ENCODE data around the gene ANKRD33. TPM values are rescaled to one million over a fixed set of nuclear protein-coding genes. Genes with fewer than 3 reads are reported as not detected.

The ANKRD33 gene
- total and polyA plus RNA-seq, 2 experiments from 2014 or later, result 0.27 to 1.7 TPM

GRCh38 chr12:51914034-51914923 is 26.4 kb downstream of the ANKRD33 start (continued):
- TF ChIP-seq, protein P1, sequence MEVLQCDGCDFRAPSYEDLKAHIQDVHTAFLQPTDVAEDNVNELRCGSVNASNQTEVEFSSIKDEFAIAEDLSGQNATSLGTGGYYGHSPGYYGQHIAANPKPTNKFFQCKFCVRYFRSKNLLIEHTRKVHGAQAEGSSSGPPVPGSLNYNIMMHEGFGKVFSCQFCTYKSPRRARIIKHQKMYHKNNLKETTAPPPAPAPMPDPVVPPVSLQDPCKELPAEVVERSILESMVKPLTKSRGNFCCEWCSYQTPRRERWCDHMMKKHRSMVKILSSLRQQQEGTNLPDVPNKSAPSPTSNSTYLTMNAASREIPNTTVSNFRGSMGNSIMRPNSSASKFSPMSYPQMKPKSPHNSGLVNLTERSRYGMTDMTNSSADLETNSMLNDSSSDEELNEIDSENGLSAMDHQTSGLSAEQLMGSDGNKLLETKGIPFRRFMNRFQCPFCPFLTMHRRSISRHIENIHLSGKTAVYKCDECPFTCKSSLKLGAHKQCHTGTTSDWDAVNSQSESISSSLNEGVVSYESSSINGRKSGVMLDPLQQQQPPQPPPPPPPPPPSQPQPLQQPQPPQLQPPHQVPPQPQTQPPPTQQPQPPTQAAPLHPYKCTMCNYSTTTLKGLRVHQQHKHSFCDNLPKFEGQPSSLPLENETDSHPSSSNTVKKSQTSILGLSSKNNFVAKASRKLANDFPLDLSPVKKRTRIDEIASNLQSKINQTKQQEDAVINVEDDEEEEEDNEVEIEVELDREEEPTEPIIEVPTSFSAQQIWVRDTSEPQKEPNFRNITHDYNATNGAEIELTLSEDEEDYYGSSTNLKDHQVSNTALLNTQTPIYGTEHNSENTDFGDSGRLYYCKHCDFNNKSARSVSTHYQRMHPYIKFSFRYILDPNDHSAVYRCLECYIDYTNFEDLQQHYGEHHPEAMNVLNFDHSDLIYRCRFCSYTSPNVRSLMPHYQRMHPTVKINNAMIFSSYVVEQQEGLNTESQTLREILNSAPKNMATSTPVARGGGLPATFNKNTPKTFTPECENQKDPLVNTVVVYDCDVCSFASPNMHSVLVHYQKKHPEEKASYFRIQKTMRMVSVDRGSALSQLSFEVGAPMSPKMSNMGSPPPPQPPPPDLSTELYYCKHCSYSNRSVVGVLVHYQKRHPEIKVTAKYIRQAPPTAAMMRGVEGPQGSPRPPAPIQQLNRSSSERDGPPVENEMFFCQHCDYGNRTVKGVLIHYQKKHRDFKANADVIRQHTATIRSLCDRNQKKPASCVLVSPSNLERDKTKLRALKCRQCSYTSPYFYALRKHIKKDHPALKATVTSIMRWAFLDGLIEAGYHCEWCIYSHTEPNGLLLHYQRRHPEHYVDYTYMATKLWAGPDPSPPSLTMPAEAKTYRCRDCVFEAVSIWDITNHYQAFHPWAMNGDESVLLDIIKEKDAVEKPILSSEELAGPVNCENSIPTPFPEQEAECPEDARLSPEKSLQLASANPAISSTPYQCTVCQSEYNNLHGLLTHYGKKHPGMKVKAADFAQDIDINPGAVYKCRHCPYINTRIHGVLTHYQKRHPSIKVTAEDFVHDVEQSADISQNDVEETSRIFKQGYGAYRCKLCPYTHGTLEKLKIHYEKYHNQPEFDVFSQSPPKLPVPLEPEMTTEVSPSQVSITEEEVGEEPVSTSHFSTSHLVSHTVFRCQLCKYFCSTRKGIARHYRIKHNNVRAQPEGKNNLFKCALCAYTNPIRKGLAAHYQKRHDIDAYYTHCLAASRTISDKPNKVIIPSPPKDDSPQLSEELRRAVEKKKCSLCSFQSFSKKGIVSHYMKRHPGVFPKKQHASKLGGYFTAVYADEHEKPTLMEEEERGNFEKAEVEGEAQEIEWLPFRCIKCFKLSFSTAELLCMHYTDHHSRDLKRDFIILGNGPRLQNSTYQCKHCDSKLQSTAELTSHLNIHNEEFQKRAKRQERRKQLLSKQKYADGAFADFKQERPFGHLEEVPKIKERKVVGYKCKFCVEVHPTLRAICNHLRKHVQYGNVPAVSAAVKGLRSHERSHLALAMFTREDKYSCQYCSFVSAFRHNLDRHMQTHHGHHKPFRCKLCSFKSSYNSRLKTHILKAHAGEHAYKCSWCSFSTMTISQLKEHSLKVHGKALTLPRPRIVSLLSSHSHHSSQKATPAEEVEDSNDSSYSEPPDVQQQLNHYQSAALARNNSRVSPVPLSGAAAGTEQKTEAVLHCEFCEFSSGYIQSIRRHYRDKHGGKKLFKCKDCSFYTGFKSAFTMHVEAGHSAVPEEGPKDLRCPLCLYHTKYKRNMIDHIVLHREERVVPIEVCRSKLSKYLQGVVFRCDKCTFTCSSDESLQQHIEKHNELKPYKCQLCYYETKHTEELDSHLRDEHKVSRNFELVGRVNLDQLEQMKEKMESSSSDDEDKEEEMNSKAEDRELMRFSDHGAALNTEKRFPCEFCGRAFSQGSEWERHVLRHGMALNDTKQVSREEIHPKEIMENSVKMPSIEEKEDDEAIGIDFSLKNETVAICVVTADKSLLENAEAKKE (CRISPR knock-in tag; IDR thresholded peaks at IDR 0.05), result no peak
- TF ChIP-seq JUNB (IDR thresholded peaks at IDR 0.05; ENCODE audit: unreplicated experiment) (no peak), EZH2phosphoT487 (IDR thresholded peaks at IDR 0.05; ENCODE audit: unreplicated experiment) (no peak)

DNA sequence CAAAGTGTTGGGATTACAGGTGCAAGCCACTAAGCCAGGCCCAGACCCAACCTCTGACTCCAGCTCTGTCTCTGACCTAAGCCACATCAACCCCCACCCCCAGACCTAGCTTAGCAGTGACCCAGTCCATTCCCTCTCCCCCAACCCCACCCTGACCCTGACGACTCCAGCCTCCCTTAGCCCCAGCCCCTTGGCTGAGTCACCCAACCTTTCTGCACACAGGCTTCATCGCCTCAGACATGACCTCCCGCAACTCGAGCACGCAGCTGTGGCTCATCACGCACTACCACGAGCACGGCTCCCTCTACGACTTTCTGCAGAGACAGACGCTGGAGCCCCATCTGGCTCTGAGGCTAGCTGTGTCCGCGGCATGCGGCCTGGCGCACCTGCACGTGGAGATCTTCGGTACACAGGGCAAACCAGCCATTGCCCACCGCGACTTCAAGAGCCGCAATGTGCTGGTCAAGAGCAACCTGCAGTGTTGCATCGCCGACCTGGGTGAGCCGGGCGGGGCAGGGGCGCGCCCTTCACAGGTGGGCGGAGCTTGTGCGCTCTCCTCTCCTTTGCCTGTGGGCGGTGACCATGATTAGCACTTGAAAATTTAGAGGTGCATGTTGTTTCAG is 27.2 kb downstream of the ANKRD33 start:
- no peak overlapping the region for H3K27ac ChIP-seq (ENCODE audit: low read depth)
- peak; percentile 77 for ATAC-seq
- DNase-seq (ENCODE audit: low spot score), result peak; percentile 62
- H3F3A ChIP-seq (replicated peaks; ENCODE audit: low read depth), result no peaks in the 10 kb centered on the region
- no peak overlapping the region for H3K4me3 ChIP-seq
- H3K4me1 Mint-ChIP-seq, result peaks cover 22% of the 10 kb centered on the region
- H2AFZ ChIP-seq, result peak overlapping the region; percentile 84
- no peaks in the 10 kb centered on the region for H4K20me1 ChIP-seq (replicated peaks; ENCODE audit: insufficient read depth)
- H3K4me2 ChIP-seq, result peak overlapping the region; percentile 26; the same call in 1 of the 2 replicates
- H3K4me3 Mint-ChIP-seq, result no peak overlapping the region; the same call in 2 of the 3 replicates
- no peak overlapping the region for H3K27ac Mint-ChIP-seq
- H3K36me3 ChIP-seq (ENCODE audit: insufficient read depth), result no peaks in the 10 kb centered on the region
- H3K27me3 ChIP-seq (ENCODE audit: insufficient read depth), result peaks cover 7% of the 10 kb centered on the region; the same call in 1 of the 2 replicates
- H3K79me2 ChIP-seq (replicated peaks; ENCODE audit: insufficient read depth), result no peaks in the 10 kb centered on the region
- no peaks in the 10 kb centered on the region for H3K36me3 Mint-ChIP-seq (ENCODE audit: low read depth)
- H3K4me1 ChIP-seq (ENCODE audit: insufficient read depth), result no peaks in the 10 kb centered on the region
- peaks cover 3% of the 10 kb centered on the region; the same call in 1 of the 3 replicates for H3K9me3 Mint-ChIP-seq
- H3K27me3 Mint-ChIP-seq (ENCODE audit: insufficient read depth, low read depth, poor library complexity), result peaks cover 18% of the 10 kb centered on the region
- H3K9me2 ChIP-seq (ENCODE audit: insufficient read depth), result no peaks in the 10 kb centered on the region
- TF ChIP-seq EZH2phosphoT487 (IDR thresholded peaks at IDR 0.05; ENCODE audit: unreplicated experiment) (no peak), STAT1 (IDR thresholded peaks at IDR 0.05; ENCODE audit: unreplicated experiment) (no peak), EZH2 (IDR thresholded peaks at IDR 0.05; ENCODE audit: low read depth, unreplicated experiment) (no peak), NANOG (IDR thresholded peaks at IDR 0.05; ENCODE audit: borderline replicate concordance) (no peak)
- TF ChIP-seq, protein P1 (CRISPR knock-in tag; IDR thresholded peaks at IDR 0.05), result no peak
